PC-9 (cell line): ENCODE measurements around the gene GMDS.

Experiments
- EZH2 ChIP-seq: fragments of 200-600 bp; sonication (generic); IDR thresholded peaks from 2 replicates; pipeline ENCODE4 v1.8.0; 2017; ENCODE audit warnings: antibody characterized with exemption, low read depth
- TF ChIP-seq, protein P1 (sequence below): fragments of 200-600 bp; sonication (generic); conservative IDR thresholded peaks from 2 replicates; pipeline ENCODE4 v1.6.1; 2017; ENCODE audit warnings: mixed run types, antibody characterized with exemption, mild to moderate bottlenecking, moderate library complexity

DNA sequence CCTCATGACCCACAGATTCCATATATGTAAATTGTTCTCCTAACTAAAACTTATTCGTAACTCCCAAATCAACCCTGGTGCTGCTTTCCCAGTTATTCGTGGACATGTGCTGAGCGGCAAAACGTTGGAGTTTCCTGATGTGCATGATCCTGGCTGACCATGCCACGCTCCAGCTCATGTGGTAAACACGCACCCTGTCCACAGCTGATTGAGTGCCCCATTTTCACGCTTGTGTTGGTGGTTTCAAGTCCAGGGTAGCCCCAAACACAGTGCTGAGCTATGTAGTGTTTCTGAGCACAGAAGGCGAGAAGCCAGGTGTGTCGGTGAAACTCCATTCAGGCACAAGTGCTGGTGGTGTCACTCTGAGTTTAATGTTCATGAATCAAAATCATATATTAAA, 654.8 kb downstream of the GMDS start:
- TF ChIP-seq, protein P1, sequence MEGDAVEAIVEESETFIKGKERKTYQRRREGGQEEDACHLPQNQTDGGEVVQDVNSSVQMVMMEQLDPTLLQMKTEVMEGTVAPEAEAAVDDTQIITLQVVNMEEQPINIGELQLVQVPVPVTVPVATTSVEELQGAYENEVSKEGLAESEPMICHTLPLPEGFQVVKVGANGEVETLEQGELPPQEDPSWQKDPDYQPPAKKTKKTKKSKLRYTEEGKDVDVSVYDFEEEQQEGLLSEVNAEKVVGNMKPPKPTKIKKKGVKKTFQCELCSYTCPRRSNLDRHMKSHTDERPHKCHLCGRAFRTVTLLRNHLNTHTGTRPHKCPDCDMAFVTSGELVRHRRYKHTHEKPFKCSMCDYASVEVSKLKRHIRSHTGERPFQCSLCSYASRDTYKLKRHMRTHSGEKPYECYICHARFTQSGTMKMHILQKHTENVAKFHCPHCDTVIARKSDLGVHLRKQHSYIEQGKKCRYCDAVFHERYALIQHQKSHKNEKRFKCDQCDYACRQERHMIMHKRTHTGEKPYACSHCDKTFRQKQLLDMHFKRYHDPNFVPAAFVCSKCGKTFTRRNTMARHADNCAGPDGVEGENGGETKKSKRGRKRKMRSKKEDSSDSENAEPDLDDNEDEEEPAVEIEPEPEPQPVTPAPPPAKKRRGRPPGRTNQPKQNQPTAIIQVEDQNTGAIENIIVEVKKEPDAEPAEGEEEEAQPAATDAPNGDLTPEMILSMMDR = no peak
- no peak for TF ChIP-seq EZH2
